Liver (tissue), 9 donors: ENCODE data around the gene NDRG2. TPM values are rescaled to one million over a fixed set of nuclear protein-coding genes. Genes with fewer than 3 reads are reported as not detected.

Experiments used
- DNase-seq: peaks from one replicate; pipeline ENCODE4 v3.0.0-alpha.2; 2017; ENCODE audit warnings: low spot score
- H3K27ac ChIP-seq, 2 donors: one replicate each; pipeline ENCODE4 v1.7.0; 2013; ENCODE audit warnings: inconsistent platforms in 2 of 2, low read length in 2 of 2, control low read depth in 1 of 2, low read depth in 1 of 2, mild to moderate bottlenecking in 1 of 2
- H3K27me3 ChIP-seq, 4 donors: one replicate each; pipeline versions ENCODE4 v1.6.1 to v1.7.0; 2013; ENCODE audit warnings: low read length in 3 of 4, inconsistent platforms in 1 of 4, mild to moderate bottlenecking in 1 of 4, moderate library complexity in 1 of 4; ENCODE audit not compliant: control insufficient read depth in 4 of 4, insufficient read depth in 4 of 4
- H3K36me3 ChIP-seq, 4 donors: one replicate each; pipeline versions ENCODE4 v1.6.1 to v1.7.0; 2013; ENCODE audit warnings: low read length in 3 of 4, mild to moderate bottlenecking in 3 of 4, low read depth in 1 of 4, moderate library complexity in 1 of 4; ENCODE audit not compliant: control insufficient read depth in 4 of 4, insufficient read depth in 3 of 4
- H3K4me1 ChIP-seq, 4 donors: one replicate each; pipeline versions ENCODE4 v1.6.1 to v1.7.0; 2013; ENCODE audit warnings: low read length in 3 of 4, mild to moderate bottlenecking in 3 of 4, moderate library complexity in 1 of 4; ENCODE audit not compliant: control insufficient read depth in 4 of 4, insufficient read depth in 4 of 4
- H3K4me3 ChIP-seq, 3 donors: one replicate each; pipeline versions ENCODE4 v1.6.1 to v1.7.0; 2013; ENCODE audit warnings: low read length in 3 of 3, control low read depth in 1 of 3, low read depth in 1 of 3, mild to moderate bottlenecking in 1 of 3
- H3K9ac ChIP-seq, 2 donors: one replicate each; pipeline ENCODE4 v1.7.0; 2013; ENCODE audit warnings: low read length in 2 of 2, mild to moderate bottlenecking in 2 of 2, moderate library complexity in 2 of 2, control low read depth in 1 of 2, low read depth in 1 of 2
- H3K9me3 ChIP-seq, 4 donors: one replicate each; pipeline versions ENCODE4 v1.6.1 to v1.7.0; 2013; ENCODE audit warnings: low read length in 3 of 4; ENCODE audit not compliant: control insufficient read depth in 4 of 4
- ATF3 ChIP-seq: IDR thresholded peaks from 2 replicates; pipeline ENCODE4 v1.6.1; 2016; ENCODE audit warnings: antibody characterized with exemption
- CTCF ChIP-seq: fragments of 150-350 bp; IDR thresholded peaks from 2 replicates; pipeline ENCODE4 v1.5.1; 2017; ENCODE audit warnings: improper control_type of control experiment, low read depth, low read length; ENCODE audit not compliant: missing input control
- EGR1 ChIP-seq, 2 donors: IDR thresholded peaks; 2 replicates each; pipeline ENCODE4 v1.6.1; 2016 to 2018; ENCODE audit warnings: antibody characterized with exemption in 2 of 2, low read depth in 2 of 2
- FOXA1 ChIP-seq: IDR thresholded peaks from 2 replicates; pipeline ENCODE4 v1.6.1; 2016; ENCODE audit warnings: antibody characterized with exemption
- FOXA2 ChIP-seq: IDR thresholded peaks from 2 replicates; pipeline ENCODE4 v1.6.1; 2016; ENCODE audit warnings: antibody characterized with exemption
- GABPA ChIP-seq, 2 donors: IDR thresholded peaks in 1 of 2; conservative IDR thresholded peaks in 1 of 2; 2 replicates each; pipeline ENCODE4 v1.6.1; 2016; ENCODE audit warnings: antibody characterized with exemption in 2 of 2, mild to moderate bottlenecking in 1 of 2, moderate library complexity in 1 of 2
- HNF4A ChIP-seq, 2 donors: conservative IDR thresholded peaks; 2 replicates each; pipeline ENCODE4 v1.6.1; 2016; ENCODE audit warnings: antibody characterized with exemption in 2 of 2, mild to moderate bottlenecking in 2 of 2
- HNF4G ChIP-seq: IDR thresholded peaks from 2 replicates; pipeline ENCODE4 v1.6.1; 2016; ENCODE audit warnings: antibody characterized with exemption
- JUND ChIP-seq, 2 donors: IDR thresholded peaks; 2 replicates each; pipeline ENCODE4 v1.6.1; 2016; ENCODE audit warnings: antibody characterized with exemption in 2 of 2
- MAX ChIP-seq: IDR thresholded peaks from 2 replicates; pipeline ENCODE4 v1.6.1; 2016; ENCODE audit warnings: antibody characterized with exemption
- NR2F2 ChIP-seq: IDR thresholded peaks from 2 replicates; pipeline ENCODE4 v1.6.1; 2016; ENCODE audit warnings: antibody characterized with exemption
- RAD21 ChIP-seq, 2 donors: IDR thresholded peaks; 2 replicates each; pipeline ENCODE4 v1.6.1; 2016; ENCODE audit warnings: antibody characterized with exemption in 2 of 2, mild to moderate bottlenecking in 2 of 2
- REST ChIP-seq: IDR thresholded peaks from 2 replicates; pipeline ENCODE4 v1.6.1; 2016; ENCODE audit warnings: antibody characterized with exemption, mild to moderate bottlenecking
- RXRA ChIP-seq, 2 donors: IDR thresholded peaks; 2 replicates each; pipeline ENCODE4 v1.6.1; 2017 to 2018; ENCODE audit warnings: antibody characterized with exemption in 2 of 2, mild to moderate bottlenecking in 1 of 2
- SP1 ChIP-seq: IDR thresholded peaks from 2 replicates; pipeline ENCODE4 v1.6.1; 2018; ENCODE audit warnings: antibody characterized with exemption, mild to moderate bottlenecking
- TAF1 ChIP-seq: conservative IDR thresholded peaks from 2 replicates; pipeline ENCODE4 v1.6.1; 2016; ENCODE audit warnings: antibody characterized with exemption, mild to moderate bottlenecking
- YY1 ChIP-seq: IDR thresholded peaks from 2 replicates; pipeline ENCODE4 v1.6.1; 2016; ENCODE audit warnings: antibody characterized with exemption, mild to moderate bottlenecking
- ZBTB33 ChIP-seq: IDR thresholded peaks from 2 replicates; pipeline ENCODE4 v1.6.1; 2016; ENCODE audit warnings: antibody characterized with exemption
- WGBS: extraction: QIAGEN DNeasy Blood & Tissue Kit; methylation state at CpG from one replicate; pipeline ENCODE4 v1.1.7; 2013; 5-methylcytosine and 5-hydroxymethylcytosine counted together
- polyA plus RNA-seq, 2 donors: library from polyadenylated mRNA; stranded (reverse) in 1 of 2; unstranded in 1 of 2; fragments of 200-250 nt in 1 of 2; fragments of >200 nt in 1 of 2; fragmentation: Nextera tagmentation in 1 of 2; extraction: Ambion mirVana in 1 of 2; gene quantifications; one replicate each; pipeline versions ENCODE4 v1.2.1 to v1.2.3, GENCODE V29; 2013 to 2015
- total RNA-seq, 2 donors: library from RNA; depleted of rRNA; stranded (reverse); fragments of >200 nt; gene quantifications; one replicate each; pipeline ENCODE4 v1.2.3, GENCODE V29; 2014
- donor health status: healthy.
- donor health status: healthy.
- donor health status: healthy.
- donor health status: healthy.
- donor health status: healthy.

Gene NDRG2
- total and polyA plus RNA-seq, 4 donors: 72.9 to 191 (median 132) TPM

GRCh38 chr14:21054768-21055145 is 29.9 kb upstream of the NDRG2 start:
- Histone ChIP-seq H3K36me3 (no peaks in the 10 kb centered on the region), H3K4me3 (peak overlapping the region in 1 of 3 donors; percentile 28), H3K27ac (peak overlapping the region; percentile 72 to 84), H3K9ac (peak overlapping the region in 1 of 2 donors; percentile 55), H3K9me3 (no peaks in the 10 kb centered on the region), H3K4me1 (peaks cover 18 to 52% (median 37%) of the 10 kb centered on the region in 4 donors), H3K27me3 (no peaks in the 10 kb centered on the region)
- 31% methylated on average over 4 of the region's 4 CpGs for WGBS
- DNase-seq: no peak
- TF ChIP-seq HNF4G: no peak
- peak; percentile 40 for TF ChIP-seq SP1

GRCh38 chr14:21054123-21054767 is 29.4 kb upstream of the NDRG2 start:
- peak overlapping the region; percentile 72 to 84 for H3K27ac ChIP-seq
- H3K27me3 ChIP-seq: no peaks in the 10 kb centered on the region
- peak overlapping the region in 1 of 3 donors; percentile 28 for H3K4me3 ChIP-seq
- no peak for DNase-seq
- peaks cover 18 to 55% (median 37%) of the 10 kb centered on the region in 4 donors for H3K4me1 ChIP-seq
- H3K36me3 ChIP-seq: no peaks in the 10 kb centered on the region
- peak; percentile 52 for TF ChIP-seq ATF3
- peak; percentile 88 for TF ChIP-seq HNF4G
- peak; percentile 93 to 96 for TF ChIP-seq RXRA (IDR thresholded peaks at IDR 0.05)
- TF ChIP-seq NR2F2: no peak
- peak in 1 of 2 donors; percentile 23 for TF ChIP-seq GABPA (IDR thresholded peaks at IDR 0.05 in 1 of 2, conservative IDR thresholded peaks at IDR 0.05 in 1 of 2)
- peak in 1 of 2 donors; percentile 73 for TF ChIP-seq JUND (IDR thresholded peaks at IDR 0.05)
- no peak for TF ChIP-seq CTCF
- no peak for TF ChIP-seq TAF1
- peak; percentile 31 to 34 for TF ChIP-seq RAD21 (IDR thresholded peaks at IDR 0.05)
- TF ChIP-seq FOXA2: peak; percentile 74
- TF ChIP-seq REST: peak; percentile 71
- peak; percentile 99 for TF ChIP-seq SP1
- TF ChIP-seq YY1: peak; percentile 74
- TF ChIP-seq ZBTB33: peak; percentile 66
- peak; percentile 90 to 95 for TF ChIP-seq HNF4A (conservative IDR thresholded peaks at IDR 0.05)
- TF ChIP-seq EGR1 (IDR thresholded peaks at IDR 0.05; ENCODE audit: low read depth in 2 of 2): peak; percentile 17 to 87
- peak; percentile 51 for TF ChIP-seq FOXA1
- TF ChIP-seq MAX: peak; percentile 94
- peak overlapping the region in 1 of 2 donors; percentile 55 for H3K9ac ChIP-seq
- no peaks in the 10 kb centered on the region for H3K9me3 ChIP-seq
- 21% methylated on average over 3 of the region's 3 CpGs for WGBS
